ENCODE data around the gene SH2D5. TPM values are rescaled to one million over a fixed set of nuclear protein-coding genes. Genes with fewer than 3 reads are reported as not detected.
A peak's percentile ranks its signal among the peaks of the same experiment; 100 is the strongest.

SH2D5 gene
- total RNA-seq, 2 donors from 2014 or later = 2.2 TPM; not detected in 1

DNA sequence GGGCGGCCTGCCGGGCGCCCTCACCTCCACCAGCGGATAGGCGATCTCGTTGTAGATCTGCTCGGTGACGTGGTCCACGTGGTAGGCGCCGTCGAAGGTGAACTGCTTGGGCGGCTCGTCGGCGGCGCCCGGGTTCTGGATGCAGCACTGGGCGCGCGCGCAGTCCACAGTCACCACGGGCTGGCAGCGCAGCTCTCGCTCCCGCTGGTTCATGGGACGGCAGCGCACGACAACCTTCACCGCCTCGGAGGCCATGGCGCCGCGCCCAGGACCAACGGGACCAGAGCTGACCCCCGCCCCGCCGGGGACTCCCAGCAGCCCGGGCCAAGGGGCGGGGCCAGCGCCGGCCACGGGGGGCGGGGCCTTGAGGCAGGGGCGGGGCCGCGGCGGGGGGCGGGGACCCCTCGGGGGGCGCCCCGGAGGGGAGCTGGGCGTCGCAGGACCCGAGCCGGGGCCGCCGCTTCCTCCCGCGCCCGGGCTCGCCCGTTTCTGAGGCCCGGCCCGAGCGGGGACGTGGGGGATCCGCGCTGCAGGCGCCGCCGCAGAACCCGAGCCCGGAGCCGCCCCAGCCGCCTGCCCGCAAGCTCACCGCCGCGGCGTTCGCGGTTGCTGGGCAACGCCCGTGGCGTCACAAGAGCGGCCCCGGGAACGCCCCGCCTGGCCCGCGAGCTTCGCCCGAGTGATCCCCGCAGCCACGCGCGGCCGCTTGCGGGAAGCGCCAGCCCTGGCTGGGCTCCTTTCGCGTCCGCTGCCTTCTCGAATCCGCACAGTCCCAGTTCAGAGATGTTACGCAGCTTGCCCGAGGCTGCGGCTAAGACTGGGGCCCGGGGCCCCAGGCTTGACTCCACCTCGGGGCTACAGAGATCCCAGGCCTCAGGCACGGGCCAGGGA, 14.8 kb downstream of the SH2D5 start, which contains the start of gene KIF17:
Gene KIF17 (minus strand): TSS at position 556 of the 891 bp plus-strand sequence. CDS start 301 bp downstream, at position 255.
- no peaks in the 10 kb centered on the region for H3K9me3 ChIP-seq
- H3K4me1 ChIP-seq (replicated peaks) = no peaks in the 10 kb centered on the region
- H3K4me3 ChIP-seq = peak within 1 kb of the TSS; percentile 32 to 46
- peak; percentile 53 for DNase-seq (ENCODE audit: low spot score)
- H3K27ac ChIP-seq = no peak within 1 kb of the TSS
- no peaks in the 10 kb centered on the region for H3K36me3 ChIP-seq
- TF ChIP-seq POLR2AphosphoS5 (IDR thresholded peaks at IDR 0.05) = no peak
- TF ChIP-seq POLR2A (IDR thresholded peaks at IDR 0.05) = no peak
- TF ChIP-seq CTCF (IDR thresholded peaks at IDR 0.05) = no peak
- 3% methylated on average over 89 of the region's 112 CpGs for WGBS
- no peaks in the 10 kb centered on the region for H3K27me3 ChIP-seq (replicated peaks; ENCODE audit: insufficient read depth)
- intact Hi-C loops (cut with DNase I) = no loop called here

GRCh38 chr1:20716232-20716631, 16.3 kb downstream of the SH2D5 start:
- no peaks in the 10 kb centered on the region for H3K4me1 ChIP-seq (replicated peaks)
- DNase-seq (ENCODE audit: low spot score) = no peak
- WGBS = 85% methylated on average over 13 of the region's 13 CpGs
- TF ChIP-seq POLR2AphosphoS5 (IDR thresholded peaks at IDR 0.05) (no peak), POLR2A (IDR thresholded peaks at IDR 0.05) (no peak), CTCF (IDR thresholded peaks at IDR 0.05) (no peak)
- intact Hi-C loops (cut with DNase I) = no loop called here
- no peak overlapping the region for H3K27ac ChIP-seq
- H3K9me3 ChIP-seq = no peaks in the 10 kb centered on the region
- H3K36me3 ChIP-seq = no peaks in the 10 kb centered on the region
- no peak overlapping the region for H3K4me3 ChIP-seq
- H3K27me3 ChIP-seq (replicated peaks; ENCODE audit: insufficient read depth) = no peaks in the 10 kb centered on the region

DNA sequence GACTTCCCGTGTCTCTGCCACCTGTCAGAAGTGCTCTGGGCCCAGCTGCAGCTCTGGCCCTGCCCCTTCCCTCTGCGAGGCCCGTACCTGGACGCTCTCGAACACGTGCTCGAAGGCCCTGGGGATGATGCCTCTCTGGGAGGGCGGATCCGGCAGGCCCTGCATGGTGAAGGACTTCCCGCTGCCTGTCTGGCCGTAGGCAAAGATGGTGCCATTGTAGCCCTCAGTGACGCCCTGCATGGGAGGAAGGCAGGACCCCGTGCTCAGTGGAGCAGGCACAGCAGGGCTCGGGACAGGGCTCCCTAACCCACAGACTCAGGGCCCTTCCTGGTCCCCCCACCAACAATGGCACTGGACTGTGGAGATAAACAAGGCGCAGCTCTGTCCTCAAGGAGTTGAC, 17.1 kb downstream of the SH2D5 start:
- TF ChIP-seq CTCF (IDR thresholded peaks at IDR 0.05) (no peak), POLR2A (IDR thresholded peaks at IDR 0.05) (no peak), POLR2AphosphoS5 (IDR thresholded peaks at IDR 0.05) (no peak)
- no peak overlapping the region for H3K4me3 ChIP-seq
- no peaks in the 10 kb centered on the region for H3K27me3 ChIP-seq (replicated peaks; ENCODE audit: insufficient read depth)
- no peak for DNase-seq (ENCODE audit: low spot score)
- intact Hi-C loops (cut with DNase I) = no loop called here
- no peaks in the 10 kb centered on the region for H3K4me1 ChIP-seq (replicated peaks)
- H3K9me3 ChIP-seq = no peaks in the 10 kb centered on the region
- WGBS = 95% methylated on average over 15 of the region's 15 CpGs
- H3K36me3 ChIP-seq = no peaks in the 10 kb centered on the region
- no peak overlapping the region for H3K27ac ChIP-seq

DNA sequence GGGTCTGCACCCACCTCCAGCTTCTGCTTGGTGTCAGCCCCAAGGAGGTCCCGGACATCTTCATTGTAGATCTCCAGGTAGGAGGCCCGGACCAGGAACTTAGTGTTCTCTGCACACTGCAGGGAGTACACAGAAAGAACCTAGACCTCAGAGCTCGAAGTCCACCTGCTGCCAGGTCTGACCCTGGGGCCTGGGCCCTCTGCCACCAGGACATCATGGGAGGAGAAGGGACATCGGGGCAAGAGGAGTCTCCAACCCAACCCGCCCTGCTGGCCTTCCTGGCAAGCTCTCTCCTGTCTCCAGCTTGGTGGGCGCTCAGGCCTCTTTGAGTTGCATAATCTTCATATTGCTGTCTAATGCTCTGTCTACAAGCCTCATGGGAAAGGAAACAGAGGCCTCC, 19.1 kb downstream of the SH2D5 start:
- intact Hi-C loops (cut with DNase I) = no loop called here
- TF ChIP-seq POLR2AphosphoS5 (IDR thresholded peaks at IDR 0.05) (no peak), POLR2A (IDR thresholded peaks at IDR 0.05) (no peak), CTCF (IDR thresholded peaks at IDR 0.05) (no peak)
- Histone ChIP-seq H3K27me3 (replicated peaks; ENCODE audit: insufficient read depth) (no peaks in the 10 kb centered on the region), H3K27ac (no peak overlapping the region), H3K4me1 (replicated peaks) (no peaks in the 10 kb centered on the region), H3K4me3 (no peak overlapping the region), H3K36me3 (no peaks in the 10 kb centered on the region), H3K9me3 (no peaks in the 10 kb centered on the region)
- WGBS = 94% methylated on average over 6 of the region's 6 CpGs
- DNase-seq (ENCODE audit: low spot score) = no peak

DNA sequence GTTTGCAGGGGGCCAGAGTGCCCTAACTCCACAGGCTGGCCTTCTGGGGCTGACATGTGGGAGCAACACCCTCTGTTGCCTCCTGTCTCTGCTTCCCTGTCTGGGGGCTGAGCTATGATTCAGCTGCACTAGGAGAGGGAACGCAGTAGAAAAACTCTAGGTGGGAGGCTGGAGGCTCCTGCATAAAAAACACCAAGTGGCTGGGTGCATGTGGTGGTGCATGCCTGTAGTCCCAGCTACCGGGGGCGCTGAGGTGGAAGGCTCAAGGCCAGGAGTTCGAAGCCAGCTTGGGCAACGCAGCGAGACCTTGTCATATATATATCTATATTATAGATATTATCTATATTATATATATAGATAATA, 20.3 kb downstream of the SH2D5 start:
- Histone ChIP-seq H3K27ac (no peak overlapping the region), H3K27me3 (replicated peaks; ENCODE audit: insufficient read depth) (no peaks in the 10 kb centered on the region), H3K4me3 (no peak overlapping the region), H3K36me3 (no peaks in the 10 kb centered on the region), H3K9me3 (no peaks in the 10 kb centered on the region), H3K4me1 (replicated peaks) (no peaks in the 10 kb centered on the region)
- WGBS = 92% methylated on average over 6 of the region's 6 CpGs
- DNase-seq (ENCODE audit: low spot score) = no peak
- no peak for TF ChIP-seq POLR2A (IDR thresholded peaks at IDR 0.05)
- no peak for TF ChIP-seq POLR2AphosphoS5 (IDR thresholded peaks at IDR 0.05)
- no peak for TF ChIP-seq CTCF (IDR thresholded peaks at IDR 0.05)
- intact Hi-C loops (cut with DNase I) = no loop called here

Data from prostate gland (tissue), 2 donors.